Neuronal stem cell (in vitro differentiated cells): ENCODE data around the gene ATP8B1.

ENCODE experiments used
- DNase-seq: peaks from one replicate; pipeline ENCODE4 v3.0.0-alpha.2; 2013; ENCODE audit warnings: low spot score
- H2AFZ ChIP-seq: one replicate; pipeline ENCODE4 v1.6.1; 2013; ENCODE audit warnings: mild to moderate bottlenecking, low read length, inconsistent platforms
- H2AK5ac ChIP-seq: 2 replicates; pipeline ENCODE4 v1.6.1; 2013; ENCODE audit warnings: low read depth, mild to moderate bottlenecking, inconsistent platforms, low read length, moderate library complexity, mixed read lengths
- H2BK120ac ChIP-seq: 2 replicates; pipeline ENCODE4 v1.6.1; 2013; ENCODE audit warnings: low read depth, mild to moderate bottlenecking, inconsistent platforms, low read length, moderate library complexity, mixed read lengths
- H2BK12ac ChIP-seq: one replicate; pipeline ENCODE4 v1.6.1; 2013; ENCODE audit warnings: low read length, inconsistent platforms
- H2BK15ac ChIP-seq: 2 replicates; pipeline ENCODE4 v1.6.1; 2013; ENCODE audit warnings: mild to moderate bottlenecking, low read length, inconsistent platforms, mixed read lengths
- H2BK5ac ChIP-seq: one replicate; pipeline ENCODE4 v1.6.1; 2013; ENCODE audit warnings: inconsistent platforms, mild to moderate bottlenecking, low read length, moderate library complexity
- H3K14ac ChIP-seq: one replicate; pipeline ENCODE4 v1.6.1; 2013; ENCODE audit warnings: low read length, inconsistent platforms
- H3K18ac ChIP-seq: 2 replicates; pipeline ENCODE4 v1.6.1; 2013; ENCODE audit warnings: low read length, inconsistent platforms
- H3K23ac ChIP-seq: 2 replicates; pipeline ENCODE4 v1.6.1; 2013; ENCODE audit warnings: low read depth, mild to moderate bottlenecking, mixed read lengths, low read length, inconsistent platforms; ENCODE audit not compliant: poor library complexity
- H3K27ac ChIP-seq: replicated peaks from 3 replicates; pipeline ENCODE4 v1.5.1; 2013; ENCODE audit warnings: low read length, inconsistent platforms
- H3K27me3 ChIP-seq, 3 experiments: 2 replicates each; pipeline ENCODE4 v1.6.1; 2013; ENCODE audit warnings: low read length in 3 of 3, mild to moderate bottlenecking in 2 of 3, inconsistent platforms in 1 of 3, low read depth in 1 of 3, mixed read lengths in 1 of 3, moderate library complexity in 1 of 3; ENCODE audit not compliant: control insufficient read depth in 3 of 3, insufficient read depth in 3 of 3
- H3K36me3 ChIP-seq, 2 donors: replicated peaks in 1 of 2; 2 replicates each; pipeline ENCODE4 v1.6.1; 2013; ENCODE audit warnings: low read length in 2 of 2; ENCODE audit not compliant: control insufficient read depth in 2 of 2, insufficient read depth in 2 of 2
- H3K4ac ChIP-seq: 2 replicates; pipeline ENCODE4 v1.6.1; 2013; ENCODE audit warnings: inconsistent platforms, mild to moderate bottlenecking, low read length, moderate library complexity
- H3K4me1 ChIP-seq, 2 donors: 1 replicate in 1 of 2; 2 replicates in 1 of 2; pipeline ENCODE4 v1.6.1; 2013; ENCODE audit warnings: low read length in 2 of 2, low read depth in 1 of 2; ENCODE audit not compliant: control insufficient read depth in 2 of 2, insufficient read depth in 1 of 2
- H3K4me2 ChIP-seq: one replicate; pipeline ENCODE4 v1.6.1; 2013; ENCODE audit warnings: mild to moderate bottlenecking, low read length, inconsistent platforms; ENCODE audit not compliant: insufficient read depth, poor library complexity, severe bottlenecking
- H3K4me3 ChIP-seq, 2 donors: 2 replicates each; pipeline ENCODE4 v1.5.1; 2013; ENCODE audit warnings: low read length in 2 of 2, mild to moderate bottlenecking in 2 of 2, inconsistent platforms in 1 of 2, moderate library complexity in 1 of 2
- H3K79me1 ChIP-seq: one replicate; pipeline ENCODE4 v1.6.1; 2013; ENCODE audit warnings: low read depth, mild to moderate bottlenecking, inconsistent platforms, low read length, moderate library complexity
- H3K9ac ChIP-seq: one replicate; pipeline ENCODE4 v1.6.1; 2013; ENCODE audit warnings: mild to moderate bottlenecking, low read depth, low read length, inconsistent platforms; ENCODE audit not compliant: poor library complexity
- H3K9me3 ChIP-seq, 2 donors: replicated peaks in 1 of 2; 2 replicates each; pipeline versions ENCODE3 to v1.6.1; 2013; ENCODE audit warnings: low read length in 2 of 2, mild to moderate bottlenecking in 2 of 2, inconsistent platforms in 1 of 2, low read depth in 1 of 2, mixed read lengths in 1 of 2, moderate library complexity in 1 of 2; ENCODE audit not compliant: control insufficient read depth in 2 of 2, insufficient read depth in 1 of 2
- H4K8ac ChIP-seq: one replicate; pipeline ENCODE4 v1.6.1; 2013; ENCODE audit warnings: low read depth, mild to moderate bottlenecking, inconsistent platforms, low read length, moderate library complexity
- H4K91ac ChIP-seq: one replicate; pipeline ENCODE4 v1.6.1; 2013; ENCODE audit warnings: low read length, low read depth, mild to moderate bottlenecking, inconsistent platforms; ENCODE audit not compliant: poor library complexity
- WGBS, 2 donors: extraction: QIAGEN DNeasy Blood & Tissue Kit; methylation state at CpG; one replicate each; pipeline ENCODE4 v1.1.7; 2013; ENCODE audit warnings: missing lambda C conversion rate in 2 of 2, mixed read lengths in 1 of 2; ENCODE audit not compliant: insufficient read length in 2 of 2, insufficient replicate concordance in 1 of 2; ENCODE audit errors: extremely low coverage in 2 of 2; 5-methylcytosine and 5-hydroxymethylcytosine counted together

Gene ATP8B1

DNA sequence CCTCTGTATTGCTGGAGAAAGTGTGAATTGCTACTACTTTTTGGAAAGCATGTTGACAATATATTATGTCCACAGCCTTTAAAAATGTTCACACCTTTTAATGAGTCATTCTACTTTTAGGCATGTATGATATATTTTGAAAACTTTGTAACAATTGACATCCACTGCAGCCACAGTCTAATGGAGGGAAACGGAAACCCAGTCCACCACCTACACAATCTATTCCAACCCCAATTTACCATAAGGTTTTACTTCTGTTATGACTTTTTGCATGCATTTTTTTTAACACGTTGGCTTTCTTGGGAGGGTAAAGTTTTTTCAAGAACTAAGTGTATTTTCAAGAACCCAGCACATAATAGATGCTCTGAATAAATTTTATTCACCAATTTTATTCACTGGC lies 38.5 kb upstream of the ATP8B1 start:
- no peaks in the 10 kb centered on the region for H3K4me1 ChIP-seq
- H2BK120ac ChIP-seq, result no peak overlapping the region
- H2BK12ac ChIP-seq, result no peak overlapping the region
- no peak overlapping the region for H3K27ac ChIP-seq
- H3K27me3 ChIP-seq, result peaks cover 0 to 7% (median 0%) of the 10 kb centered on the region in 3 experiments
- H3K14ac ChIP-seq, result no peak overlapping the region
- no peak overlapping the region for H3K18ac ChIP-seq
- no peak for DNase-seq
- WGBS, 2 donors, result no CpG with 5 or more reads among the region's 2 CpGs
- H2AFZ ChIP-seq, result no peak overlapping the region
- no peak overlapping the region for H4K91ac ChIP-seq
- no peak overlapping the region for H3K4me2 ChIP-seq
- H4K8ac ChIP-seq, result no peak overlapping the region
- H3K79me1 ChIP-seq, result no peaks in the 10 kb centered on the region
- no peak overlapping the region for H3K9ac ChIP-seq
- H2AK5ac ChIP-seq, result no peak overlapping the region
- no peak overlapping the region for H2BK15ac ChIP-seq
- H3K4ac ChIP-seq, result no peak overlapping the region
- no peak overlapping the region for H3K23ac ChIP-seq
- H3K36me3 ChIP-seq, result no peaks in the 10 kb centered on the region
- no peak overlapping the region for H3K4me3 ChIP-seq
- no peaks in the 10 kb centered on the region for H3K9me3 ChIP-seq
- no peak overlapping the region for H2BK5ac ChIP-seq

DNA sequence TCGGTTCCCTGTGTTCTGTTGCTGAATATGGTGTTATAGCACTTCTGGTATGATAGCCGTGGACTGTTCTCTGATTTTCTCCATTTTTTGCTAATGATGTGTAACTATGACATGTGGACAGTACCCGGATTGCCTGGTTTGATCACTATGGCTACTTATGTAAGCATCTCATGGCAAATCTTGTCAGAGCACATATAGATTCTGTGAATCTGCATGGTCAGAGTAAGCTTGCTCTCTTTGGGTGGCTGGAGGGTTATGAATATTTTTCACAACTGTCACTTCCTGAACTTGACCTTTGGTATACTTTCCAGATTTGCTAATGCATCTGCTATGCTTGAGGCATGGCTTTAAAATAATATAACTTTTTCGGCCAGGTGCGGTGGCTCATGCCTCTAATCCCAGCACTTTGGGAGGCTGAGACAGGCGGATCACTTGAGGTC lies 36.8 kb upstream of the ATP8B1 start:
- H2BK12ac ChIP-seq, result no peak overlapping the region
- H3K9me3 ChIP-seq, result no peaks in the 10 kb centered on the region
- H3K23ac ChIP-seq, result no peak overlapping the region
- H3K9ac ChIP-seq, result no peak overlapping the region
- peaks cover 0 to 7% (median 0%) of the 10 kb centered on the region in 3 experiments for H3K27me3 ChIP-seq
- no peak for DNase-seq
- H3K27ac ChIP-seq, result no peak overlapping the region
- no CpG with 5 or more reads among the region's 6 CpGs for WGBS, 2 donors
- no peaks in the 10 kb centered on the region for H3K36me3 ChIP-seq
- H2AFZ ChIP-seq, result no peak overlapping the region
- H2BK15ac ChIP-seq, result no peak overlapping the region
- no peak overlapping the region for H3K4ac ChIP-seq
- H2BK120ac ChIP-seq, result no peak overlapping the region
- no peaks in the 10 kb centered on the region for H3K79me1 ChIP-seq
- no peak overlapping the region for H4K8ac ChIP-seq
- H2AK5ac ChIP-seq, result no peak overlapping the region
- no peak overlapping the region for H4K91ac ChIP-seq
- no peaks in the 10 kb centered on the region for H3K4me1 ChIP-seq
- H3K18ac ChIP-seq, result no peak overlapping the region
- no peak overlapping the region for H2BK5ac ChIP-seq
- no peak overlapping the region for H3K14ac ChIP-seq
- H3K4me2 ChIP-seq, result no peak overlapping the region
- H3K4me3 ChIP-seq, result no peak overlapping the region

DNA sequence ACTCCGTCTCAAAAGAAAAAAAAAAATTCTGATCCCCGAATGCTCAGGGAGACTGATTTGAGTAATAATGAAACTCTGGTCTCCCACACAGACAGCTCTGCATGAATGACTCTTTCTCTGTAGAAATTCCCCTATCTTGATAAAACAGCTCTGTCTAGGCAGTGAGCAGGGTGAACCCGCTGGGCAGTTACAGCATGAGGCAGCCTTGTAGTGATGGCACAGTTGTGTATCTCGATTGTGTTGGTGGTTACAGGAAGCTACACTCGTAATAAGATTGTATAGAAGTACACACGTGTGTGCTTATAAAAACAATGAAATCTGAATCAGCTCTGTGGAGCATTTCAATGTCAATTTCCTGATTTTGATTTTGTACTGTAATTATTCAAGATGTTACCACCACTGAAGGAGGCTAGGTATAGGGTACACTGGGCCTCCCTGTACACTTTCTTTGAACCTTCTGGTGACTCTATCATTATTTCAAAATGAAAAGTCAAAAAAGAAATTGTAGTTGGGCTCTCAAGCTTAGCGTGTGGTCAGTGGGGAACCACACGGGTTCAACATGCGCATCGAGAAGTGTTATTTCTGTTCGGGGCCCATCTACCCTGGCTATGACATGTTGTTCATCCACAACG lies 34.9 kb upstream of the ATP8B1 start:
- no peak overlapping the region for H2AFZ ChIP-seq
- no peak overlapping the region for H3K14ac ChIP-seq
- H3K4me1 ChIP-seq, result no peaks in the 10 kb centered on the region
- H2BK120ac ChIP-seq, result no peak overlapping the region
- no peak overlapping the region for H2BK12ac ChIP-seq
- no peak overlapping the region for H3K4me2 ChIP-seq
- no peak overlapping the region for H3K4me3 ChIP-seq
- no peak overlapping the region for H3K23ac ChIP-seq
- peaks cover 0 to 2% (median 0%) of the 10 kb centered on the region in 3 experiments for H3K27me3 ChIP-seq
- H3K4ac ChIP-seq, result no peak overlapping the region
- H3K9me3 ChIP-seq, result no peaks in the 10 kb centered on the region
- H3K9ac ChIP-seq, result no peak overlapping the region
- no peak overlapping the region for H3K18ac ChIP-seq
- H2BK5ac ChIP-seq, result no peak overlapping the region
- H3K36me3 ChIP-seq, result no peaks in the 10 kb centered on the region
- no CpG with 5 or more reads among the region's 12 CpGs for WGBS, 2 donors
- H2BK15ac ChIP-seq, result no peak overlapping the region
- H3K79me1 ChIP-seq, result no peaks in the 10 kb centered on the region
- H3K27ac ChIP-seq, result no peak overlapping the region
- DNase-seq, result no peak
- H4K91ac ChIP-seq, result no peak overlapping the region
- no peak overlapping the region for H4K8ac ChIP-seq
- H2AK5ac ChIP-seq, result no peak overlapping the region

DNA sequence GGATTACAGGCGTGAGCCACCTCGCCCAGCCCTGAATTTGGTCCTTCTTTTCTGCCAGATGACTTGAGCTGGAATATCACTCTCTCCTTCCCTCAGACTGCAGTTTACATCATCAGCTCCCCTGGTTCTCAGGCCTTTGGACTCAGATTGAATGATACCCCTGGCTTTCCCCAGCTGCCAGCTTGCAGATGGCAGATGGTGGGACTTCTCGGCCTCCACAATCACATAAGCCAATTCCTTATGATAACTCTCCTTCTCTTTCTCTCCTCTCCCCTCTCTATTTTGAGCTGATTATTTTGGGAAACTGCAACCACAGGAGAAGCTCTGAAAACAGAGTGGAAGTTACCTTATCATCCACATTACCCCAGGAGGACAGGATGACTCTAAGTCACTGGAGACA lies 33.4 kb upstream of the ATP8B1 start:
- H3K27me3 ChIP-seq, result no peaks in the 10 kb centered on the region
- no peak overlapping the region for H2BK12ac ChIP-seq
- H2AFZ ChIP-seq, result no peak overlapping the region
- no peak overlapping the region for H2BK15ac ChIP-seq
- H3K14ac ChIP-seq, result no peak overlapping the region
- WGBS, 2 donors, result no CpG with 5 or more reads among the region's 3 CpGs
- H3K79me1 ChIP-seq, result no peaks in the 10 kb centered on the region
- H3K4me3 ChIP-seq, result no peak overlapping the region
- H3K9ac ChIP-seq, result no peak overlapping the region
- H2BK120ac ChIP-seq, result no peak overlapping the region
- H4K91ac ChIP-seq, result no peak overlapping the region
- no peak overlapping the region for H3K23ac ChIP-seq
- DNase-seq, result no peak
- H3K27ac ChIP-seq, result no peak overlapping the region
- H3K4me1 ChIP-seq, result no peaks in the 10 kb centered on the region
- no peaks in the 10 kb centered on the region for H3K9me3 ChIP-seq
- H2AK5ac ChIP-seq, result no peak overlapping the region
- H3K36me3 ChIP-seq, result no peaks in the 10 kb centered on the region
- H3K18ac ChIP-seq, result no peak overlapping the region
- no peak overlapping the region for H3K4ac ChIP-seq
- no peak overlapping the region for H2BK5ac ChIP-seq
- H4K8ac ChIP-seq, result no peak overlapping the region
- H3K4me2 ChIP-seq, result no peak overlapping the region
